Glutamatergic neuron (in vitro differentiated cells): ENCODE data around the gene SPOP. TPM values are rescaled to one million over a fixed set of nuclear protein-coding genes. Genes with fewer than 3 reads are reported as not detected.
A peak's percentile ranks its signal among the peaks of the same experiment; 100 is the strongest.

Source experiments
- DNase-seq: peaks from one replicate; pipeline ENCODE4 v3.0.0; 2022
- H3K27ac Mint-ChIP-seq: one replicate; pipeline ENCODE4 v1.8.0; 2020; ENCODE audit warnings: mild to moderate bottlenecking, mixed read lengths, inconsistent platforms; ENCODE audit not compliant: unreplicated experiment
- H3K27me3 Mint-ChIP-seq: one replicate; pipeline ENCODE4 v1.8.0; 2020; ENCODE audit warnings: mild to moderate bottlenecking, moderate library complexity, mixed read lengths, inconsistent platforms; ENCODE audit not compliant: unreplicated experiment
- H3K36me3 Mint-ChIP-seq: one replicate; pipeline ENCODE4 v1.8.0; 2020; ENCODE audit warnings: mild to moderate bottlenecking, mixed read lengths, inconsistent platforms; ENCODE audit not compliant: unreplicated experiment
- H3K4me1 Mint-ChIP-seq: one replicate; pipeline ENCODE4 v1.8.0; 2020; ENCODE audit warnings: mild to moderate bottlenecking, low read depth, mixed read lengths, inconsistent platforms; ENCODE audit not compliant: unreplicated experiment
- H3K4me3 Mint-ChIP-seq: one replicate; pipeline ENCODE4 v1.8.0; 2020; ENCODE audit warnings: mild to moderate bottlenecking, mixed read lengths, inconsistent platforms; ENCODE audit not compliant: unreplicated experiment
- H3K9me3 Mint-ChIP-seq: one replicate; pipeline ENCODE4 v1.8.0; 2020; ENCODE audit warnings: mild to moderate bottlenecking, moderate library complexity, mixed read lengths, inconsistent platforms; ENCODE audit not compliant: unreplicated experiment
- total RNA-seq: library from RNA; stranded (reverse); fragmentation: NEBNext Ultra II Directional; extraction: Animal tissue kit (Norgen Biotek cat#: 25700); gene quantifications from one replicate; pipeline ENCODE4 v1.2.1, GENCODE V29; 2021; ENCODE audit not compliant: unreplicated experiment
- TF ChIP-seq, protein P1 (sequence below): fragments of 200-600 bp; sonication (generic); IDR thresholded peaks from one replicate; pipeline ENCODE4 v1.5.0; 2021; ENCODE audit not compliant: partially characterized antibody, unreplicated experiment

Gene SPOP
- total RNA-seq, 1 donor from 2014 or later: 49.5 TPM

DNA sequence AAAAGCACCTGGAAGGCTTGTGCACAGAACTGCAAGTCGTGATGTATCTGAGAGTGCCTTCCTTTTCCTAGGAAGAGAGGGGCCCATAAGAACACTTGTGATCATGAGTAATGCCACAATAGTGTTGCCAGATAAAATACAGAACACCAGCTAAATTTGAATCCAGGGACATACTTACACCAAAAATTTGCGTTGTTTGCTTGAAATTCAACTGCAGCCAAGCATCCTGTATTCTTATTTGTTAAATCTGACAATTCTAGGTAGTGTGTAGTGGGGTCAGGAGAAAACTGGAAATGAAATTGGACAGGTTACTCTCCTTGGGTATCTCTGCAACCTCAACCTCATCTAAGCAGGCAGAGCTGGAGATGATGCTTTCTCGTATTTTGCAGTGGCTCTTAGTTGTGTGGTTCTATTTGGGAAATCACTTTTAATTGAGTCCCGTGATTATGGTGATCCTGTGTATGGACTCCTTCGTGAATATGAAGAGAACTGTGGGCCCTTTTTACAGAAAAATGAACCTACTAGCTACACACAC is 17.9 kb upstream of the SPOP start:
- Mint-ChIP-seq H3K4me1 (peaks cover 52% of the 10 kb centered on the region), H3K9me3 (peaks cover 1% of the 10 kb centered on the region), H3K4me3 (no peak overlapping the region), H3K27ac (no peak overlapping the region), H3K27me3 (peaks cover 12% of the 10 kb centered on the region), H3K36me3 (no peaks in the 10 kb centered on the region)
- no peak for DNase-seq
- TF ChIP-seq, protein P1, sequence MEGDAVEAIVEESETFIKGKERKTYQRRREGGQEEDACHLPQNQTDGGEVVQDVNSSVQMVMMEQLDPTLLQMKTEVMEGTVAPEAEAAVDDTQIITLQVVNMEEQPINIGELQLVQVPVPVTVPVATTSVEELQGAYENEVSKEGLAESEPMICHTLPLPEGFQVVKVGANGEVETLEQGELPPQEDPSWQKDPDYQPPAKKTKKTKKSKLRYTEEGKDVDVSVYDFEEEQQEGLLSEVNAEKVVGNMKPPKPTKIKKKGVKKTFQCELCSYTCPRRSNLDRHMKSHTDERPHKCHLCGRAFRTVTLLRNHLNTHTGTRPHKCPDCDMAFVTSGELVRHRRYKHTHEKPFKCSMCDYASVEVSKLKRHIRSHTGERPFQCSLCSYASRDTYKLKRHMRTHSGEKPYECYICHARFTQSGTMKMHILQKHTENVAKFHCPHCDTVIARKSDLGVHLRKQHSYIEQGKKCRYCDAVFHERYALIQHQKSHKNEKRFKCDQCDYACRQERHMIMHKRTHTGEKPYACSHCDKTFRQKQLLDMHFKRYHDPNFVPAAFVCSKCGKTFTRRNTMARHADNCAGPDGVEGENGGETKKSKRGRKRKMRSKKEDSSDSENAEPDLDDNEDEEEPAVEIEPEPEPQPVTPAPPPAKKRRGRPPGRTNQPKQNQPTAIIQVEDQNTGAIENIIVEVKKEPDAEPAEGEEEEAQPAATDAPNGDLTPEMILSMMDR: no peak

DNA sequence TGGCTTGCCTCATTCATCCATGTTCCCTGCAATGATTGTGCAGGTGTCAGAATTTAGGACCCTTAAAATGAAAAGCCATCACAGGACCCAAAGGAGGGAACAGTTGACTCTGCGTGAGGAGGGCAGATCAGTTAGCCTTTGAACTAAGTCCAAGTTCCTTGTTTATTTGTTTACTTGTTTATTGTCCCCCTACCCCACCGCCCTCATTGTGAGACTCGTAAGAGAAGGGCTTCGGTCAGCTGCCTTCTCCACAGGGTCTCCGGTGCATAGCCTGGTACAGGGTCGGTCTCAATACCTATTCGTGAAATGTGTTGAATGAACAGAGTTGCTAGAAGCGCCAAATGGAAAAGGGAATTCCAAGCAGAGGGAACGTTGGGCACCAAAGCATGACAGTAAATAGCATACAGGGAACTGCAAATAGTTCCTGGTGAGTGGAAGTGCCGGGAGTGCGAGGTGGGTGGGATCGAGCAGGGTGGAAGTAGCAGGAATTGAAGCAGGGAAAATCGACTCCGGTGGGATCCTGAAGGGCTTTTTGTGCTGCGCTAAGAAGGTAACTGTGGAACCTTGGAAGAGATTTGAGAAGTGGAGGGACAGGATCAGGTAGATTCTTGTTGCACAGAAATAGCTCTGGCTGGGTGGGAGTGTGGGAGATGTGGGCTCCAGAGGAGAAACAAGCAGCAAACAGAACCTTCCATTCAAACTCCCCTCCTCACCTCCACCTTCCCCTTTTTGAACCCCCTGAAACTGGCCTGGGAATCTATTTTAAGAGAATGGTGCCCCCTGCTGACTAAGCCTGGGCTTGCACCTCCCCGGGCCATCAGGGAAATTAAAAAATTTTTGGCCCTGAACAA is 17.2 kb upstream of the SPOP start:
- Mint-ChIP-seq H3K27ac (no peak overlapping the region), H3K27me3 (peaks cover 12% of the 10 kb centered on the region), H3K4me1 (peaks cover 45% of the 10 kb centered on the region), H3K4me3 (no peak overlapping the region), H3K36me3 (no peaks in the 10 kb centered on the region), H3K9me3 (peaks cover 1% of the 10 kb centered on the region)
- TF ChIP-seq, protein P1: peak; percentile 93
- peak; percentile 71 for DNase-seq

DNA sequence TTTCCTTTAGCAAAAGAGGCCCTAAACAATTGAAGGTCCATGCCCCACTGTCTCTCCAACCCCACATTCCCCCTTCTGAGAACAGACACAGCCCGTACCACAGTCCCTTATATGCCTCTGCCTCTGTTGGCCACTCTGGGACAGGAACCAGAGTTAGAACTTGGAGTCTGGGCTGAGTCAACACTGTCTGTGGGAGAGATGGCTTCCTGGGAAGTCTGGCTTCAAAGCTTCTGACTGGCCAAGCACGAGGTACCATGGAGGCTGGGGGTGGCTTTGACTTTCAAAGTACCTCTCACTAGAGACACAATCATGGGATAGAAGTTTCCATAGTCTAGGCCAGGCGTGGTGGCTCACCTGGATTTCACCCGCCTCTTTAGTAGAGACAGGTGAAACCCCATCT is 14.9 kb upstream of the SPOP start:
- DNase-seq: no peak

DNA sequence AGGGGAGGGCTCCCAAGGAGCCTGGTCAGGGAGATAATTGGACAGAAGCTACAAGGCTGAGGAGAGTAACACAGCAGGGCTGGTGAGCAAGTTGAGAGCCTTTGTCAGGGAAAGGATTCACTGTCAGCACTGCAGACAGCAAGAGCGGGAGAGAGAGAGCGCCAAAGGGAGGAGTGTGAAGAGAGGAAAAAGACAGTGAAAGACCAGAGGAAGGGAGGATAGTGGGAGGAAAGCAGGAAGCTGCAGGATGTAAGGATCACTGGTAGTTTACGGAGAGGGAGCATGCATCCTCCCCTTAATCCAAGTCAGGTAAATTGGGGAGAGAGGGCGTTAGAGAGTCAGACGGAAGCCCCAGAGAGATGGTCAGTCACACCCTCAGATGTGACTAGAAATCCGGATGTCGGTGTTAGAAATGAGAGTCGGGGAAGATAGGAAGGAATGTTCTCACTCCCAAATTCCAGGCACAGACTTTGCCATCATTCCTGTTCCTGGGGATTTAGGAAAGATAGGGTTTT is 13.8 kb upstream of the SPOP start:
- DNase-seq: no peak
- Mint-ChIP-seq H3K36me3 (no peaks in the 10 kb centered on the region), H3K27me3 (peaks cover 4% of the 10 kb centered on the region), H3K4me1 (peaks cover 23% of the 10 kb centered on the region), H3K9me3 (peaks cover 1% of the 10 kb centered on the region), H3K4me3 (no peak overlapping the region), H3K27ac (no peak overlapping the region)
- TF ChIP-seq, protein P1: no peak

More for the DNA sequence above, 14.9 kb upstream of the SPOP start:
- no peak overlapping the region for H3K4me3 Mint-ChIP-seq
- H3K9me3 Mint-ChIP-seq: peaks cover 1% of the 10 kb centered on the region
- no peaks in the 10 kb centered on the region for H3K36me3 Mint-ChIP-seq
- peaks cover 4% of the 10 kb centered on the region for H3K27me3 Mint-ChIP-seq
- H3K27ac Mint-ChIP-seq: no peak overlapping the region
- TF ChIP-seq, protein P1: no peak
- peaks cover 23% of the 10 kb centered on the region for H3K4me1 Mint-ChIP-seq
